NCI-H128 (cell line): ENCODE data around the gene WHRN.

Experiments
- DNase-seq: peaks from one replicate; lab custom pipeline; 2025; ENCODE audit not compliant: unreplicated experiment; lab: John Stamatoyannopoulos, UW

WHRN gene

GRCh38 chr9:114425126-114425525 is 80.1 kb downstream of the WHRN start:
- no peak for DNase-seq

- DNase-seq: no peak
Measured at GRCh38 chr9:114424126-114424525, 81.1 kb downstream of the WHRN start.

GRCh38 chr9:114423181-114423580 is 82.1 kb downstream of the WHRN start:
- DNase-seq: no peak

- DNase-seq: no peak
Measured at GRCh38 chr9:114421147-114421546, 84.1 kb downstream of the WHRN start.

- no peak for DNase-seq
Measured at GRCh38 chr9:114419796-114420195, 85.5 kb downstream of the WHRN start.

- DNase-seq: no peak
Measured at GRCh38 chr9:114418053-114418452, 87.2 kb downstream of the WHRN start.

GRCh38 chr9:114417511-114417910 is 87.8 kb downstream of the WHRN start:
- DNase-seq: no peak

- no peak for DNase-seq
Measured at GRCh38 chr9:114416906-114417305, 88.4 kb downstream of the WHRN start.

- DNase-seq: no peak
Measured at GRCh38 chr9:114416290-114416689, 89.0 kb downstream of the WHRN start.

- no peak for DNase-seq
Measured at GRCh38 chr9:114414346-114414745, 90.9 kb downstream of the WHRN start.

- no peak for DNase-seq
Measured at GRCh38 chr9:114413861-114414301, 91.4 kb downstream of the WHRN start.

GRCh38 chr9:114412048-114412683 is 93.1 kb downstream of the WHRN start:
- no peak for DNase-seq

- DNase-seq: no peak
Measured at GRCh38 chr9:114411452-114411851, 93.8 kb downstream of the WHRN start.

- no peak for DNase-seq
Measured at GRCh38 chr9:114410910-114411309, 94.4 kb downstream of the WHRN start.

- DNase-seq: no peak
Measured at GRCh38 chr9:114409842-114410241, 95.4 kb downstream of the WHRN start.

- no peak for DNase-seq
Measured at GRCh38 chr9:114409103-114409780, 96.0 kb downstream of the WHRN start.

GRCh38 chr9:114408645-114409044 is 96.6 kb downstream of the WHRN start:
- no peak for DNase-seq

GRCh38 chr9:114407889-114408288 is 97.4 kb downstream of the WHRN start:
- DNase-seq: no peak

- no peak for DNase-seq
Measured at GRCh38 chr9:114406441-114406840, 98.8 kb downstream of the WHRN start.

GRCh38 chr9:114405294-114406034 is 99.8 kb downstream of the WHRN start:
- peak; percentile 51 for DNase-seq

GRCh38 chr9:114404531-114404930 is 100.7 kb downstream of the WHRN start:
- DNase-seq: no peak

- DNase-seq: no peak
Measured at GRCh38 chr9:114403153-114403756, 102.0 kb downstream of the WHRN start.
